ACC112 (cell line): ENCODE measurements around the gene UGCG.
"Not testable (repeated sequence)": the region's sequence is repeated elsewhere in the genome, so short reads cannot be mapped to it uniquely, and the experiment has no call there.

Source experiments
- H2AFZ ChIP-seq: fragments of 200-600 bp; sonication (generic); one replicate; pipeline ENCODE4 v1.6.0; 2017; ENCODE audit warnings: antibody characterized with exemption, low read length; ENCODE audit not compliant: unreplicated experiment
- H3K27ac ChIP-seq: fragments of 200-600 bp; sonication (generic); 2 replicates; pipeline ENCODE4 v1.5.1; 2014; ENCODE audit warnings: low read depth, mild to moderate bottlenecking, antibody characterized with exemption, low read length, moderate library complexity
- H3K27me3 ChIP-seq: fragments of 200-600 bp; sonication (generic); 2 replicates; pipeline ENCODE4 v1.6.1; 2014; ENCODE audit warnings: mild to moderate bottlenecking, antibody characterized with exemption, low read length, moderate library complexity, mixed read lengths; ENCODE audit not compliant: insufficient read depth
- H3K36me3 ChIP-seq: fragments of 200-600 bp; sonication (generic); 2 replicates; pipeline ENCODE4 v1.6.1; 2016; ENCODE audit warnings: mild to moderate bottlenecking, antibody characterized with exemption, low read length, moderate library complexity, mixed read lengths; ENCODE audit not compliant: insufficient read depth
- H3K4me1 ChIP-seq: fragments of 200-600 bp; sonication (generic); one replicate; pipeline ENCODE4 v1.6.1; 2016; ENCODE audit warnings: low read length, mixed read lengths; ENCODE audit not compliant: insufficient read depth, unreplicated experiment, control insufficient read depth
- H3K4me3 ChIP-seq: fragments of 200-600 bp; sonication (generic); 2 replicates; pipeline ENCODE4 v1.5.1; 2014; ENCODE audit warnings: mild to moderate bottlenecking, low read depth, low read length
- H3K79me2 ChIP-seq: fragments of 200-600 bp; sonication (generic); one replicate; pipeline ENCODE4 v1.6.0; 2016; ENCODE audit warnings: low read length; ENCODE audit not compliant: control insufficient read depth, unreplicated experiment, insufficient read depth

The UGCG gene

GRCh38 chr9:111936391-111936790, 39.8 kb downstream of the UGCG start:
- H3K4me3 ChIP-seq, result no peak overlapping the region
- no peak overlapping the region for H2AFZ ChIP-seq
- H3K79me2 ChIP-seq, result peaks cover under 1% of the 10 kb centered on the region
- peaks cover 47% of the 10 kb centered on the region for H3K4me1 ChIP-seq
- H3K27me3 ChIP-seq, result no peaks in the 10 kb centered on the region
- H3K36me3 ChIP-seq, result peaks cover 47% of the 10 kb centered on the region
- H3K27ac ChIP-seq, result peak overlapping the region; percentile 83

GRCh38 chr9:111937301-111937700, 40.7 kb downstream of the UGCG start:
- Histone ChIP-seq H3K27ac (peak overlapping the region; percentile 83), H2AFZ (no peak overlapping the region), H3K4me3 (no peak overlapping the region)

DNA sequence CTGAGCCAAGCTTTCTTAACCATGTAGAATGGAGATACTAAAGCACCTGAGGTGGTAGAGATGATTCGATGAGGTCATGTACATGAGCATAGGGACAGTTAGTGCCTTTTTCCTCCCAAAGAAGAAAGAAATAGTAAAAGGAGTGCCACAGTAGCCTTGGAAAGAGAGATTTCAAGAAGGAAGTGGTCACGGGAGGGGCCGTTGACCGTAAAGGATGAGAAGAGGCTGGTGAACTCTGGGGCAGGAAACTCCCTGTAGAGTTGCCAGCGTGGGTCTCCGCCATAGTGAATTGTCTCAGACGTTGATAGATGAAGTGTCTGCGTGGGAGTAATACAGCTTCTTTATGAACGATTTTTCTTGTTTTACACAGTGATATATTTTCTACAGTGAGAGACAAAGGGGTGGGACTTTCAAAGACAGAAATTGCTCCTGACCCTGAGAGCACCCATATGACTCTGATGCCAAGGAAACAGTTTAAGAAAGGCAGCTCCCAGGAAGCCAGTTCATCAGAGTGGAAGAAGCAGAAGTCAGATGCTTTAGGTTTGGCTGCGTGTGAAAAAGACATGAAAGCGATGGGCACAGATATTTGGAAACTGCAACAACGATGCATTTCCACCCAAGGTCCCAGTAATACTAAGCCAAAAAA, 41.3 kb downstream of the UGCG start:
- no peak overlapping the region for H3K4me3 ChIP-seq
- peak overlapping the region; percentile 83 for H3K27ac ChIP-seq
- H3K4me1 ChIP-seq, result peaks cover 47% of the 10 kb centered on the region
- no peak overlapping the region for H2AFZ ChIP-seq
- H3K79me2 ChIP-seq, result no peaks in the 10 kb centered on the region
- peaks cover 35% of the 10 kb centered on the region for H3K36me3 ChIP-seq
- H3K27me3 ChIP-seq, result no peaks in the 10 kb centered on the region

More at GRCh38 chr9:111937301-111937700, 40.7 kb downstream of the UGCG start:
- Histone ChIP-seq H3K36me3 (peaks cover 40% of the 10 kb centered on the region), H3K79me2 (no peaks in the 10 kb centered on the region), H3K4me1 (peaks cover 47% of the 10 kb centered on the region), H3K27me3 (no peaks in the 10 kb centered on the region)

DNA sequence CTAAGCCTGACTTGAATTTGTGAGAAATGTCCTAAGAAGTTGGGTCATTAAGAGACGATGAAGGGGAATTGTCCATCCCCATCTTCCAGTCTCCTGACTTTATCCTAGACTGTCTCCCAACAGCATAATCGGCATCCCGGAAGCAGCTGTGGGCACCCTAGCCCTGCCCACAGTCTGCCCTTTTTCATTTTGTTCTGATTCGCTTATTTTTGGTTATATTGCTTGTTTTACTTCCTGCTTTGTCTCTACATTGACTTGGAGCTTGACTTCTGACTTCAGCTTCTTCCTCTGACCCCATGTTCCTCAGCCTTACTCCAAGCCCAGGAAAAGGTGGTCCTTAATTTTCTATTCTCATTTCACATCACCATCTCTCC, 41.8 kb downstream of the UGCG start:
- Histone ChIP-seq H2AFZ (no peak overlapping the region), H3K4me1 (peaks cover 47% of the 10 kb centered on the region), H3K27ac (peak overlapping the region; percentile 83), H3K4me3 (no peak overlapping the region), H3K79me2 (no peaks in the 10 kb centered on the region), H3K36me3 (peaks cover 32% of the 10 kb centered on the region), H3K27me3 (no peaks in the 10 kb centered on the region)

- Histone ChIP-seq H2AFZ (no peak overlapping the region), H3K79me2 (no peaks in the 10 kb centered on the region), H3K4me1 (peaks cover 53% of the 10 kb centered on the region), H3K27me3 (no peaks in the 10 kb centered on the region), H3K4me3 (no peak overlapping the region), H3K36me3 (peaks cover 23% of the 10 kb centered on the region), H3K27ac (peak overlapping the region; percentile 83)
These were observed 42.7 kb downstream of the UGCG start for GRCh38 chr9:111939322-111939721.

- H3K4me1 ChIP-seq, result peaks cover 62% of the 10 kb centered on the region
These were observed 44.1 kb downstream of the UGCG start for GRCh38 chr9:111940697-111941096.

DNA sequence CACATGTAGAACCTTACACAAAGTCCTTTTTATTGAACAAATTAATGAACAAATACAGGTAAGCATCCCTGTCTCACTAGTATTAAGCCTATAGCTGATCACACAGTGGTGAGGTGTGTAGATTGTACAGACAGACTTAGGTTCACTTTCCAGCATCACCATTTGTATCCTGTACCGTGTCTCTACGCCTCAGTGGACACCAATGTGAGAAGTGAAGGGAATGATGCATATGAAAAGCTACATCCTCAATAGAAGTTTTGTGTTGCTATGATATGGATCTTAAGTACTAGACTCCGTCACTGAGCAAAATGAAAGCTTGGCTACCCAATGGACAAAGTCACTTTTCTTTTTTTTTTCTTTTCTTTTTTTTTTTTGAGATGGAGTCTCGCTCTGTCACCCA, 46.6 kb downstream of the UGCG start:
- no peaks in the 10 kb centered on the region for H3K27me3 ChIP-seq
- no peak overlapping the region for H2AFZ ChIP-seq
- H3K4me1 ChIP-seq, result peaks cover 38% of the 10 kb centered on the region
- no peak overlapping the region for H3K4me3 ChIP-seq
- no peaks in the 10 kb centered on the region for H3K36me3 ChIP-seq
- H3K79me2 ChIP-seq, result no peaks in the 10 kb centered on the region
- peak overlapping the region; percentile 83 for H3K27ac ChIP-seq

More at GRCh38 chr9:111940697-111941096, 44.1 kb downstream of the UGCG start:
- H3K27ac ChIP-seq, result peak overlapping the region; percentile 55
- no peaks in the 10 kb centered on the region for H3K27me3 ChIP-seq
- H3K79me2 ChIP-seq, result no peaks in the 10 kb centered on the region
- no peak overlapping the region for H2AFZ ChIP-seq
- H3K36me3 ChIP-seq, result peaks cover 11% of the 10 kb centered on the region
- no peak overlapping the region for H3K4me3 ChIP-seq

DNA sequence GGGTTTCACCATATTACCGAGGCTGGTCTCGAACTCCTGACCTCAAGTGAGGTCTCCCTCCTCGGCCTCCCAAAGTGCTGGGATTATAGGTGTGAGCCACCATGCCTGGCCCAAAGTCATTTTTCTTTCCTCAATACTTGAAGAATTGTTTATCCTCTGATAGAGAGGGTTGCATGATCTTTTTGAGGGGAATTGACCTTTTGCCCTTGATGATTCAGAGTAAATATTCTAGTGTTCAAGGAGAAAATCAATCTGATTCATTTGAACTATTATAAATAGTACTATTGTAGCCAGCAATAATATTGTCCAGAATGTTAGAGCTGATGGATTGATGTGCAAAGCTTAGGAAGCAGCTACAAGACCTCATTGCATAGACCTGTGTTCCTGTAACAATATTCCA, 47.1 kb downstream of the UGCG start:
- Histone ChIP-seq H2AFZ (no peak overlapping the region), H3K27ac (peak overlapping the region; percentile 83), H3K27me3 (no peaks in the 10 kb centered on the region), H3K4me1 (peaks cover 33% of the 10 kb centered on the region), H3K79me2 (no peaks in the 10 kb centered on the region), H3K36me3 (no peaks in the 10 kb centered on the region), H3K4me3 (no peak overlapping the region; the same call in 1 of the 2 replicates)

DNA sequence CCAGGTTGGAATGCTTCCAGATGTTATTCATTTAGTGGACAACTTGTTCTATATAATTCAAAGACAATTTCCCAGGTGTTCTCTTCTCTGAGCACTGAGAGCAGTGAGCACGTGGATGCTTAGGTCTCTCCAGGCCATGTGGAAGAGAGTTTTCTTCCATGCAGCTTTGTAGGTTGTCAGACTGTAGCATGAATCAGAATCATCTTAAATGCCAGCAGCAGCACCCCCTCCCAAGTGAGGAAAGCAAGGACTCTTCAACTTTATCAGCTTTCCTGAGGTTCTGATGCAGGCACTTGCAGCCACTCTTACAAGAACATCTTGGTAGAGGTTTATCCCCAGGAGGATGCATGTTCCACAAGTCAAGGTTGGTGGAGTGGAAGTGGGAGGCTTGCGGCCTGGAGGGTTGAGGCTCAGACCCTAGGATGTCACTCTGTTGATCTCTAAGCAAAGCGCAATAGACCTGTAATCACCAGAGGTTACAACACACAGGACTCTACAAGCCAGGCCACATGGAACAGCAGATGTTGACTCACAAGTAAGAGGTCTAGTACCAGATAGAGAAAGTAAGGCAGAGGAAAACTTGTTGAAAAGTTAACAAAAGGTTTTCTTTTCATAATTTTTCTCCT, 47.7 kb downstream of the UGCG start:
- H3K79me2 ChIP-seq, result no peaks in the 10 kb centered on the region
- H3K36me3 ChIP-seq, result no peaks in the 10 kb centered on the region
- no peaks in the 10 kb centered on the region for H3K27me3 ChIP-seq
- peaks cover 32% of the 10 kb centered on the region for H3K4me1 ChIP-seq
- peak overlapping the region; percentile 83 for H3K27ac ChIP-seq
- H2AFZ ChIP-seq, result no peak overlapping the region
- no peak overlapping the region; the same call in 1 of the 2 replicates for H3K4me3 ChIP-seq

GRCh38 chr9:111945216-111945615, 48.6 kb downstream of the UGCG start:
- H3K79me2 ChIP-seq, result no peaks in the 10 kb centered on the region
- no peaks in the 10 kb centered on the region for H3K27me3 ChIP-seq
- H3K36me3 ChIP-seq, result no peaks in the 10 kb centered on the region
- H3K4me3 ChIP-seq, result no peak overlapping the region
- H3K4me1 ChIP-seq, result peaks cover 34% of the 10 kb centered on the region
- H3K27ac ChIP-seq, result peak overlapping the region; percentile 83
- H2AFZ ChIP-seq, result no peak overlapping the region

DNA sequence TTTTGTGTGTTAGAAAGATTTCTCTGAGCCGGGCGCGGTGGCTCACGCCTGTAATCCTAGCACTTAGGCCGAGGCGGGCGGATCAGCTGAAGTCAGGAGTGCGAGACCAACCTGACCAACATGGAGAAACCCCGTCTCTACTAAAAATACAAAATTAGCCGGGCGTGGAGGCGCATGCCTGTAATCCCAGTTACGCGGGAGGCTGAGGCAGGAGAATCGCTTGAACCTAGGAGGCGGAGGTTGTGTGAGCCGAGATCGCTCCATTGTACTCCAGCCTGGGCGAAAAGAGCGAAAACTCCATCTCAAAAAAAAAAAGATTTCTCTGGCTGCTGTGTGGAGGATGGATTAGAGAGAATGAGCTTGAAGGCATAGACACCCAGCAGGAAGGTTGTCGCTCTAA, 51.5 kb downstream of the UGCG start:
- H3K4me1 ChIP-seq, result peaks cover 37% of the 10 kb centered on the region
- not testable (repeated sequence) for H3K79me2 ChIP-seq, H3K4me3 ChIP-seq, H2AFZ ChIP-seq, H3K36me3 ChIP-seq, H3K27me3 ChIP-seq, H3K27ac ChIP-seq
